GM06990 (cell line): ENCODE results near the gene KCNK13.

ENCODE experiments used
- DNase-seq: peaks from one replicate; pipeline ENCODE4 v3.0.0-alpha.2; 2011; ENCODE audit not compliant: insufficient read length; ENCODE audit errors: extremely low read depth
- H3K27me3 ChIP-seq: replicated peaks from 2 replicates; pipeline ENCODE4 v1.6.0; 2011; ENCODE audit warnings: low read length; ENCODE audit not compliant: control insufficient read depth, insufficient read depth
- H3K36me3 ChIP-seq: 2 replicates; pipeline ENCODE4 v1.5.1; 2011; ENCODE audit warnings: low read length; ENCODE audit not compliant: control insufficient read depth, insufficient read depth
- H3K4me3 ChIP-seq: replicated peaks from 2 replicates; pipeline ENCODE4 v1.5.1; 2011; ENCODE audit warnings: low read depth, mild to moderate bottlenecking, control low read depth, low read length
- TF ChIP-seq, protein P1 (sequence below): IDR thresholded peaks from 2 replicates; pipeline ENCODE4 v1.5.1; 2011; ENCODE audit warnings: low read length, control low read depth, mild to moderate bottlenecking, inconsistent platforms; ENCODE audit not compliant: insufficient read depth, poor library complexity, severe bottlenecking

KCNK13 gene

GRCh38 chr14:90042496-90043252 is 19.1 kb upstream of the KCNK13 start:
- H3K27me3 ChIP-seq = no peaks in the 10 kb centered on the region
- TF ChIP-seq, protein P1, sequence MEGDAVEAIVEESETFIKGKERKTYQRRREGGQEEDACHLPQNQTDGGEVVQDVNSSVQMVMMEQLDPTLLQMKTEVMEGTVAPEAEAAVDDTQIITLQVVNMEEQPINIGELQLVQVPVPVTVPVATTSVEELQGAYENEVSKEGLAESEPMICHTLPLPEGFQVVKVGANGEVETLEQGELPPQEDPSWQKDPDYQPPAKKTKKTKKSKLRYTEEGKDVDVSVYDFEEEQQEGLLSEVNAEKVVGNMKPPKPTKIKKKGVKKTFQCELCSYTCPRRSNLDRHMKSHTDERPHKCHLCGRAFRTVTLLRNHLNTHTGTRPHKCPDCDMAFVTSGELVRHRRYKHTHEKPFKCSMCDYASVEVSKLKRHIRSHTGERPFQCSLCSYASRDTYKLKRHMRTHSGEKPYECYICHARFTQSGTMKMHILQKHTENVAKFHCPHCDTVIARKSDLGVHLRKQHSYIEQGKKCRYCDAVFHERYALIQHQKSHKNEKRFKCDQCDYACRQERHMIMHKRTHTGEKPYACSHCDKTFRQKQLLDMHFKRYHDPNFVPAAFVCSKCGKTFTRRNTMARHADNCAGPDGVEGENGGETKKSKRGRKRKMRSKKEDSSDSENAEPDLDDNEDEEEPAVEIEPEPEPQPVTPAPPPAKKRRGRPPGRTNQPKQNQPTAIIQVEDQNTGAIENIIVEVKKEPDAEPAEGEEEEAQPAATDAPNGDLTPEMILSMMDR = no peak
- DNase-seq = no peak
- H3K4me3 ChIP-seq = no peak overlapping the region
- H3K36me3 ChIP-seq = peaks cover 15% of the 10 kb centered on the region

DNA sequence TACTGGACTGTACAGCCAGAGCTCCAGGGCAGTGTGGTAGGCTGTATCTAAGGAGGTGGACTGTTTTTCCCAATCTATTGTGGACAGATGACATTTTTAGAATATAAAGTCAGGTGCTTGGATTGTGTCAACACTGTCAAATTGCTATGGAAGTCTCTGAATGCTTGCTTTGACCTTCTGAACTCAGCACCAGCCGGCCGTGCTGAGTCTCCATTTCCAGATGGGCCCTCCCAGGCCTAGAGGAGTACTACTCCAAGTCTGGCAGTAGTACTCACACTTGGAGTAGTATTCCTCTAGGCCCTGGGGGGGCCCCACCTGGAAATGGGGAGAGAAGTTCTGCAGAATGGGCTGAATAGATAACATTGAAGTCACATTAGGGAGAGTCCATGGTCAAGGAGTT is 16.2 kb upstream of the KCNK13 start:
- Histone ChIP-seq H3K36me3 (peaks cover 8% of the 10 kb centered on the region), H3K27me3 (no peaks in the 10 kb centered on the region), H3K4me3 (no peak overlapping the region)
- no peak for DNase-seq
- TF ChIP-seq, protein P1 = no peak

- Histone ChIP-seq H3K4me3 (no peak overlapping the region), H3K36me3 (peaks cover 6% of the 10 kb centered on the region), H3K27me3 (no peaks in the 10 kb centered on the region)
- DNase-seq = no peak
- TF ChIP-seq, protein P1 = no peak
Measured at GRCh38 chr14:90049390-90049789, 12.4 kb upstream of the KCNK13 start.

DNA sequence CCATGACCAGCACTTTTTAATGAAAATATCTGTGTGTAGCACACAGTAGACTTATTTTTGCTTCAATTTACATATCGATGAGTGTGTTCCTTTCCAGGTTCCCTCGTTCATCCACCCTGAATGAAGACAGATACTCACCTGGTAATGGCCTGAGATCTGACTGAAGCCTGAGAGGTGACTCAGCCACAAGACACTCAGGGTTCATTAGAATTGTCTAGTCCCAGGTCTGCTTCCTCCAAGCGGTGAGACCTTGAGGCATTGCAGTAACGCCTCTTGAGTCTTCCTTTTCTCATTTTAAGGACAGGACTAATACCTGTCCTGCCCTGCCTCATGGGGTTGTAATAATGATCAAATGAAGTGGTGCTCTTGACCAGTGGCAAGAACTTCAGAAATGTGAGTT is 11.5 kb upstream of the KCNK13 start:
- no peak for DNase-seq
- Histone ChIP-seq H3K4me3 (no peak overlapping the region), H3K36me3 (peaks cover 1% of the 10 kb centered on the region; the same call in 1 of the 2 replicates), H3K27me3 (no peaks in the 10 kb centered on the region)
- TF ChIP-seq, protein P1 = no peak

DNA sequence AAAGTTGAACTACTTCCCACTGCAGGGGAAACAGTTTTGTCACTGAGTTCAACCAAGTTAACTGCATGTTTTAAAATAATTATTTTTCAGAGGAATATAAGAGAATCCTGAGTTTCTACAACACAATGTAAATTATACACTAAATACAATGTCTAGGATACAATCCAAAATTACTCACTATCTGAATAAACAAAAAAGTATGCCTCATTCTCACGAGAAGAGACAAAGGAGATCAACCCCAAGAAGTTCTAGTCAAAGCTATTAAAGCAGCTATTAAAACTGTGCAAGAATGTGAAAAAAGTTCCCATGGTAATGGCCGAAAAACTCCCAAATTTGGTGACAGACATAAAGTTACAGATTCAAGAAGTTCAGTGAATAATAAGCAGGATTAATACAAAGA is 8.8 kb upstream of the KCNK13 start:
- TF ChIP-seq, protein P1 = no peak
- no peaks in the 10 kb centered on the region; the same call in 1 of the 2 replicates for H3K36me3 ChIP-seq
- H3K27me3 ChIP-seq = no peaks in the 10 kb centered on the region
- H3K4me3 ChIP-seq = no peak overlapping the region
- no peak for DNase-seq
